Stimulated activated CD4-positive, alpha-beta T cell treated with anti-CD3 and anti-CD28 coated beads, Interleukin-15, amount 100 ng/mL, for 1 hour (primary cell): Measurements from ENCODE around the gene HTR1E.
"Not testable (repeated sequence)": the region's sequence is repeated elsewhere in the genome, so short reads cannot be mapped to it uniquely, and the experiment has no call there.

Source experiments
- DNase-seq, 2 donors: peaks; one replicate each; pipeline ENCODE4 v3.0.0-alpha.2; 2020; ENCODE audit warnings: low read depth in 1 of 2, low spot score in 1 of 2

HTR1E gene, protein sequence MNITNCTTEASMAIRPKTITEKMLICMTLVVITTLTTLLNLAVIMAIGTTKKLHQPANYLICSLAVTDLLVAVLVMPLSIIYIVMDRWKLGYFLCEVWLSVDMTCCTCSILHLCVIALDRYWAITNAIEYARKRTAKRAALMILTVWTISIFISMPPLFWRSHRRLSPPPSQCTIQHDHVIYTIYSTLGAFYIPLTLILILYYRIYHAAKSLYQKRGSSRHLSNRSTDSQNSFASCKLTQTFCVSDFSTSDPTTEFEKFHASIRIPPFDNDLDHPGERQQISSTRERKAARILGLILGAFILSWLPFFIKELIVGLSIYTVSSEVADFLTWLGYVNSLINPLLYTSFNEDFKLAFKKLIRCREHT

DNA sequence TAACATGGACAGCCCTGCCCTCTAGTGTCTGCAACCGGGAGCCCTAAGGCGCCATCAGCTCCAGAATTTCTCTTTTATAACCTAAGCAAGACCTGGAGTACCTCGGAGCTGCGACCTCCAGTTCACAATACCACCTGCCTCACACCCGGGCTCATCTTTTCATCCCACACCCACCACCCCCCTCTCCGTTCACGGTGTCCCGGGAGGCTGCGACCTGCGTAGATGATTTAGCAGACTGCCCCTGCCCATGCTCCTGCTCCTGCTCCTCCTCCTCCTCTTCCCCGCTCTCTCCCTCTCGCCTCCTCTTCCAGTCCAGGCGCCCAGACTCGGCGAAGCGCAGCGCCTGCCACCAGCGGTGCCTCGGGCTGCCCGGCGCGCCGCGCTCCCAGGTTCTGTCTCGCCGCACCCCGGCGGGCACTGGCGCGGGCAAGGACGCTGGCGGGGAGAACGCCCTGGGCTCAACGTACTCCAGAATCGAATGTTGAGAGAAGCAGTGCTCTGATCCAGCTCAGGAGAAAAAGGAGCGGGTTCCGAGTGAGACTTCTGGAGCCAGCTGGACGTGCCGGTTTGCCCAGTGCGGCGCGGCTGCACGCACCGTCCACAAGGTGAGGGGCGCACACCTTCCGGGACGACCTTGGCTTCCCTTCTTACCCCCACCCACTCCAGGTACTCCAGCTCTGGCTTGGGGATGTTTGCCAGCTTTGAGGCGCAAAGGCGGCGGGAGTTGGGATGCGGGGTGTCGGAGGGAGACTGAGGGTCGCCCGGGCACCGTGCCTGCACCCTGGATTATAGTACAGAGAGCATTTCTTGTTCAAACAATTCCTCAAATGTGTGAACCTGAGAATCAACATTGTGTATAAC is at the start of gene HTR1E:
HTR1E (plus strand) TSS at position 310 of the 861 bp plus-strand sequence. CDS start 77,807 bp downstream, outside the sequence.
- no peak for DNase-seq

DNA sequence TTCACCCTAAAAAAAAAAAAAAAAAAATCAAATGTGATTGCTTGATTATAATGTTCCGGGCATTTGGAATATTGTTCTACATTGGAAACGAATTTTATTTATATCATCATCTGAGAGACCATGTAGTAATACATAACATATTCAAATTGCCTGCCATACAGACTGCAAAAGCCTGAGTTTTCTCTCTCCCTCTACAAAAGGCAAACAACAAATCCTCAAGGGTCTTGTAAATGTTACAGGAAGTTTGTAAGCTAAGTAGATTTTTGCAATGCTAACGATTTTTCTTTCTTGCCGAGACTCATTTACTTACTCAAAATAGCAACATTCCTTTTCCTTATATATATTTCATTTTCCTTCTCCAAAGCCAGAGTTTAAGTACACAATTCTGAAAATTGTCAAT is 49.0 kb upstream of the HTR1E start:
- no peak for DNase-seq

DNA sequence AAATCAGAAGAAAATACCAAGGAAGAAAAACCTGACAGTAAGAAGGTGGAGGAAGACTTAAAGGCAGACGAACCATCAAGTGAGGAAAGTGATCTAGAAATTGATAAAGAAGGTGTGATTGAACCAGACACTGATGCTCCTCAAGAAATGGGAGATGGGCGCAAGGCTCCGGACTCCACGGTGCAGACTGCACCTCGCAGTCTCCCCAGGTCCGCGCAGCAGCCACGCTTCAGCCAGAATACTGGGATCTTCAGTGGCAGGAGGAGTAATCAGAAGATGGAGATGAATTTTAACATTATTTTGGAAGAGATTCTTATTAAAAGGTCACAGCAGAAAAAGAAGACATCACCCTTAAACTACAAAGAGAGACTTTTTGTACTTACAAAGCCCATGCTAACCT is 40.1 kb upstream of the HTR1E start:
- not testable (repeated sequence) for DNase-seq

DNA sequence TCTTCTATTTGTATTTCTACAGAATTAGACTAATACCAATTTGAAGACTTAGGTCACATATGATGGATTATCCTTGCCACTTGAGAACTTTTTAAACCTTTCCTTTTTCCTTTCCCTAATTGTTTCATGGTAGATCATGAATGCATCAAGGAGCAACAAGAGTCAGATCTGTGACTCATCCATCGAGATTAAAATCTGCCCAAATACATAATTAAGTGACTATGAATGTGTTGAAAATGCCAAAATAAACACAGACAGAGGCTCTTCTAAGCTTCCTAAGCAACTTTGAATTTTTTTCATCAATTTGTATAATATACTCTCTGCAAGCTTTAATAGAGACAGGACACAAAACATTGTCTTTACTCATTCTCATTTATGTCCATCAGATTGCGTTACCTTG is 23.5 kb upstream of the HTR1E start:
- no peak for DNase-seq

DNA sequence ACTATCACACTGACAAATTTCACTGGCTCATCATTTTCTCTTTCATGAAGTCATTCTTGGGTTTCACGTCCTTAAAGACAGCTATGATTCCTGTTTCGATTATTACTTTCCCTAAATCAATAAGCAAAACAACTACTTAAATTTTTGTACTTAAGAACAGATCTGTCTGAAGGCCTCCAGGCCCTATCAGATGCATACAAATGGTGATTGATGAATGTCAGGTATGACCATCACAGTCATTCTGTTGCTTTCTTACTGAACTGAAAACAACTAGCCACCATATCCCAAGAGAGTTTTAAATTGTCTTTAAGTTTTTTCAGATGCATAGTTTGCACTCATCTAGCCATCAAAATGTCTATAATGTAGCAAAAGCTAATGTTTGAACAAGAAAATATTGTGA is 20.9 kb upstream of the HTR1E start:
- DNase-seq = no peak

DNA sequence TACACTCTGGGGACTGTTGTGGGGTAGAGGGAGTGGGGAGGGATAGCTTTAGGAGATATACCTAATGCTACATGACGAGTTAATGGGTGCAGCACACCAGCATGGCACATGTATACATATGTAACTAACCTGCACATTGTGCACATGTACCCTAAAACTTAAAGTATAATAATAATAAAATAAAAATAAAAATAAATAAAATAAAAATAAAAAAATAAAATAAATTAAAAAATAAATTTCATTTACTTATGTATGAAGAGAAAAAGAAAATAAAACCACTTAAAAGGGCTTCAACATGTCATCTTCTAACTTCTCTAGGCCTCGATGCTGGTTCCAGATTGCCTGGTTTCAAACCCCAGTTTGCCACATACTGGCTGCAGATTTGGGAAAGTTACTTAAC is 10.2 kb upstream of the HTR1E start:
- not testable (repeated sequence) for DNase-seq

DNA sequence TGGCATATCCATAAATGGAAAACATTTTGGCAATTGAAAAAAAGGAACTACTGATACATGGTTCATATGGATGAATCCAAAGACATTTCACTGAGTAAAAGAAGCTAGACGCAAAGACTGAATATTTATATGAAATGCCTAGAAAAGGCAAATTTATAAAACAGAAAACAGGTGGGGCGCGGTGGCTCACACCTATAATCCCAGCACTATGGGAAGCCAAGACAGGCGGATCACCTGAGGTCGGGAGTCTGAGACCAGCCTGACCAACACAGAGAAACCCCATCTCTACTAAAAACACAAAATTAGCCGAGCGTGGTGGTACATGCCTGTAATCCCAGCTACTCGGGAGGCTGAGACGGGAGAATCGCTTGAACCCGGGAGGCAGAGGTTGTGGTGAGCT is 9.5 kb upstream of the HTR1E start:
- DNase-seq = not testable (repeated sequence)

DNA sequence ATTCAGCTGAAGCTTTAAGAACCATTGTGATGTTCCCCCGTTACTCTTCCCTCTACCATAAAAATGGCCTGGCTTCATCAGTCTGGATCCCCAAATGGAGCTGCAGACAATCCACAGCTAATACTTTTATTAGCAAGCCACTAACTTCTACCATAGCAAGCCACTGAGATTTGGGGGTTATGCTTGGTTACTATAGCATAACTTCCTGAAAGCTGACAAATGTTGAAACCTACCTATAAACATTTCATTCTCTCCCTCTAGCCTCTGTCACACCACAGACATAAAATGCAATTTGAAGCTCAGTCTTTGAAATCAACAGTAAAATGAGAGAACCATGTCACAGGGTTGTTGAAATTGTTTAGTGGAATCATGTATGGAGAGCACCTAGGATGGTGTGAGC is 3.0 kb upstream of the HTR1E start:
- DNase-seq = no peak

DNA sequence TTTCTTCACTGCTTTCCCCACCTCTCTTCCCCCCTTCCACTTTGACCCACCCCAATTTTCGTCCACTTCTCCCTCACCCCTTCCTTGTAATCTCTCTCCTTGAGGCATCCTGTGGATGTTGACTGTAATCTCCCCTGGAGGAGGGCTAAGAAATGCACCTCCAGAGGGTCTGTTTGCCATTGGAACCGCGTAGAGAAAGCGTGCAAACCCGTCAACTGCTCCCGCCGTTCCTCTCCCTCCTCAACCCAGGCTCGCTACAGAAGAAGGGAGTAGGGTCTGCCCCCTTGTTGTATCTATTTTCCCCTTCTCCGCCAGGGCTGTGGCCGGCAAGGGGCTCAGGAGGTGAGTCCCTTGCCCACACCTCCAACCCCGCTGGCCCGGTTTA is 502 bp upstream of the HTR1E start:
- DNase-seq = no peak

DNA sequence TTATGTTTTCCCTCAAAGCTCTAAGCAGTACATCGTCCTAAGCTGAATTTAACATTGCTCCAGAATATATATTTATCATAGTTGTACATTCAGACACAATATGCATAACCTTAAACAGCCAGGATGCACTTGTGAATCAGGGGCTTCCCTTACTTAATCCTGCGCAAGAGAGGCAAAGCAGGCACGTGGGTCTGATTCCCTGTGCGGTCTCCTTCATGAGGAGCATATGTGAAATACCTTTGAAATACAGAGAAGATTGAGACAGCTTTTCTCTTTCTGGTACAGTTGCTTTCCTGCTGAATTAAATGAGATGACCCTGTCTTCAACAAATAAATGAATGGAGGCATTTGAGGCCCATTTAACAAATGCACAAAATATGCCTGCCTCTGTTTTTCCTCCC is 1.5 kb downstream of the HTR1E start:
- DNase-seq = no peak

DNA sequence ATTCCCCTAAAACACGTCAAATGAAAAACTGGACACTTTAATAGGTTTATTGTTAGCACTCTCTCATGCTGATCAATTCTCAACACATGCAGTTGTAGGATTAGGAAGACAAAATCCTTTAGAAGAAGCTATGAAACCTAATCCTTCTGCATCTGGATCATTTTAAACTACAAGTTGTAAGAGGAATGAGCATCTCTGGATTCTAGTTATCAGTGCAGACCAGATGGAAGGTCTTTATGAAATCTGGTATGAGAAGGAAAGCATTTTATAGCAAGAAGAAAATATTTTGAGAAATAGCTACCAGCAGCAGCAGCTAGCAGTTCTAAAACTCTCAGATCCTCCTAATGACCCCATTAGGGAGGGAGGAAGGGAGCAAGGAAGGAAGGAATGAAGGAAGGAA is 4.1 kb downstream of the HTR1E start:
- no peak for DNase-seq

DNA sequence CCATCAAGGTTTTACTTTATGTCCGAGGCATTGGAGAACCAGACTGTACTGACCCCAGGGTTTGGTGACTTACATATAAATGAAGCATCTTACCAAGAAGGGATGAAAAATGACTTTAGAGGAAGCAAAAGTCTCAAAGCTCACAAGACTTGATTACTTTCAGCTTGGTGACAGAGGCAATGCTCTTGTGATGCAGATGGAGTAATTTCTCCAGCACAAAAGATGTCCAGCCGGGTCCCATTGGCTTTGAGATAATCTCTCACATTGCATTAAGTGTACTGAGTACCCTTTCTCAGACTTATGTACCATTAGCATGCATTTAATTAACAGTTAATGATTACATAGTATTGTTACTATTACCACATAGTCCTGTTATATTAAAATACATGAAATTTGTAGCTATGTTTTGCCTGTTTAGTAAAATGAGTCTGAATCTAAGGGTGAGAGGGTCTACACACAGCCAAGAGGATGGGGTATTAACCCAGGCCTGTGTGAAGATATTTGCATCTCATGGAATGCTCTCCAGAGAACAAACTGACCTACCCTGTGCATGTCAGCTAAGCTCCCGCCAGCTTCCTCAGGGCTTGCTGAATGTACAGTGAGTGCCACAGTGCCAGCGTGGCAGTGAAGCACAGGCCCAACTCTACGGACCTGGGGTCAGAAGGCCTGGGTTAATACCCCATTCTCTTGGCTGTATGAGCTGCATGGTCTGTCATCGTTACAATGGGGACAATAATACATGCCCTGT is 5.6 kb downstream of the HTR1E start:
- no peak for DNase-seq

DNA sequence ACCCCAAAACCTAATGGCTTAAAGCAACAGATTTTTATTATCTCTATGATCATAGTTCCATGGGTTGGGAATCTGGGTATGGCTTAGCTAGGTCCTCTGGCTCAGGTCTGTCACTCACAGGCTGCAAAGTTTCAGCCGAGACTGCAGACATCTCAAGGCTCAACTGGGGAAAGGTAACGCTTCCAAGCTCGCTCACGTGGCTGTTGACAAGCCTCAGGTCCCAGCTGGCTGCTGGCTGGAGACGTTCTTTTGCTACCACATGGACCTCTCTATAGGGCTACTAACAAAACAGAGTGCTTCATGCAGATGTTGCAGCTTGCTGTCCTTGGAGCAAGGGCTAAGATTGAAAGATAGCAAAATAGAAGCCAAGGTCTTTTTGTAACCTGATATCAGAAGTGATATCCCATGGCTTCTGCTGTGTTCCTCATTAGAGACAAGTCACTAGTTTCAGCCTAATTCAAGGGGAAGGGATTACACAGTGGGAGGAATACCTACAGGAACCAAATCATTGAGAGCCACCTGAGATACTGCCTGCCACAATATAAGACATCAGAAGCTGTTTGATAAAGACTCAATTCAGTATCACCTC is 6.6 kb downstream of the HTR1E start:
- DNase-seq = no peak

DNA sequence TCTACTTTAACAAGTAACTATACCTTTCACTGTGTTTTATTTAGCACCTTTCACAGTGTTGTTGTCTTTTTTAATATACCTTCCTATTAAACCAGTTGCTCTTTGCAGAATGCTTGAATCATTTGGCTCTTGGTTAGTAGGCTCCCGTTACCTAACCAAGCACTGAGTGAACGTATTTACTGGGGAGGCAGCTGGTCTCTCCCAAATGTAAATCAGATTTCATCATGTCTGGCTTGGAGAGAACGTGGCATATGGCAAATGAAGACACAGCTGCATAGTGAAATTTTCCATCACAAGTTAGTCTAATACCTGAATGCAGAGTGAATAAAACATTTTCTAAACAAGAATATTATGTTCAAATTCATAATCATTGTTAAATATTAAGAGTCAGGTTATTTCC is 12.4 kb downstream of the HTR1E start:
- no peak for DNase-seq

DNA sequence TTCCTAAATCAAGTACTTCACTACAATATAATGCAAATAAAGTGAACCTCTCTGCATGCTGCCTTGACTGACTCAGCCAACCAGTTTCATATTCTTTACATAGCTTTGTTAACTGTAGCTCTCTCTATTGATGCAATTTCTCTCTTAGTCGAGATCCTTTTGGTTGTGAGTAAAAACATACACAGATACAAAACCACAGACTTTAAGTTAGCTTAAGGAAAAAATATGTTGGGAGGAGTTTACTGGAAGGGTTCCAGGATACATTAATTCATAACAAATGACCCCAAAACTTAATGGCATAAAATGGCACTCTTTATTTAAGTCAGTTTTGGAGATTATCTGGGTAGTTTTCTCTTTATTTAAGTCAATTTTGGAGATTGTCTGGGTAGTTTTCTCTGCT is 15.7 kb downstream of the HTR1E start:
- no peak for DNase-seq

DNA sequence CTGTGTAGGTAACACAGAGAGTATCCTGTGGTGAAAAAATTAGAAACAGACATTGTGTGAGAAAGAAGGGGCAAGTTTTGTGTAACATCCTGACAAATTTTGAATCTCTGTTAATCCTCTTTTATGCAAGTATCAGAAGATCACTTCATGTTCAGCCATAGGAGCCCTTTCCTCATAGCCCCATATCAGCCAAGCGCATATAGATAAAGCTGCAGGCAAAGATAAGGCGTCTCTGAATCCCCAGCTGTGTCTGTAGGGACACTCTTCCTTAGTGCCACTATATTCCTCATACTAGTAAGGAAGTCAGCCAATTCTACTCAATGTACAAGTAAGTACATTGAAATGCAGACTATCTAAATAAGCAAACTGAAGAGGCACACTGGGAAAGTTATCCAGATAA is 22.3 kb downstream of the HTR1E start:
- no peak for DNase-seq

DNA sequence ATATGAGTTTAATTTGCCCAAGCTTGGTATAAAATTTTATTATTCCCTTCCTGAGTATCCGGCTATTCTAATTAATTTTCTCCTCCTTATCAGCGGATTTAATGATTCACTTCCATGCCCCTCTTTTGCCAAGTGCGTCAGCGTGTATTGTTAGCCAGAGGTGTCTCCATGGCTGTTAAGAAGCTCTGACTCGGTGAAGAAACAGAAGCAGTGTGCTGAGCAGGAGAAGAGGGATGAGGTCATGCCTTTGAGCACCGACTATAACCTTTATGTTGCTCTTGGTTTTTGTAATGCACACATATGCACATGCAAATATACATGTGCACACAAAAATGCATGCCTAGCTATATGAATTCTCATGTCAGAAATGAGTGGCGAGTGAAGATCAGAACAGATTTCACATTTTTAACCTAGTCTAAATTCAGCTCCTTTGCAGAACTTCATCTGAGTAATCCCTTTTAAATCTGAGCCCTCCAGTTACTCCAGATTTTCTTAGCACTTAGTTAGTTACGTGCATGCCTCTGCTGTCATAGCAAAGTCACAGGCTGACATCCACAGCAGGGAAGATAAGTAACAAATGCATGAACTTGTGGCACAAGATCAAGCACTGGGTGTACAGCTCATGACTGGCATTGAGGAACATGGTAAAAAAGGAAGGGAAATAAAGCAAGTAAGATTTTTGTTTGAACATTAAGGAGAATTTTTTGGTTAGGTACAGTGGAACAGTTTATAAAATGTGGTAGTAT is 24.3 kb downstream of the HTR1E start:
- no peak for DNase-seq

DNA sequence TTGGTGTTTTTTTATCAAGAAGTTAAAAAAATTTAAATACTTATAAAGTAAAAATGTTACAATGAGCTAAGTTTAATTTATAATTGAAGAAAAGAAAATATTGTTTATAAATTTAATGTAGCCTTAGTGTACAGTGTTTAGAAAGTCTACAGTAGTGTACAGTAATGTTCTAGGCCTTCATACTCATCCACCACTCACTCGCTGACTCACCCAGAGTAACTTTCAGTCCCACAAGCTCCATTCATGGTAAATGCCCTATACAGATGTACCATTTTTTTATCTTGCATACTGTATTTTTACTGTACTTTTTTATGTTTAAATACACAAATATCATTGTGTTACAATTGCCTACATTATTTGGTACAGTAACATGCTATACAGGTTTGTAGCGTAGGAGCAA is 26.0 kb downstream of the HTR1E start:
- DNase-seq = no peak

DNA sequence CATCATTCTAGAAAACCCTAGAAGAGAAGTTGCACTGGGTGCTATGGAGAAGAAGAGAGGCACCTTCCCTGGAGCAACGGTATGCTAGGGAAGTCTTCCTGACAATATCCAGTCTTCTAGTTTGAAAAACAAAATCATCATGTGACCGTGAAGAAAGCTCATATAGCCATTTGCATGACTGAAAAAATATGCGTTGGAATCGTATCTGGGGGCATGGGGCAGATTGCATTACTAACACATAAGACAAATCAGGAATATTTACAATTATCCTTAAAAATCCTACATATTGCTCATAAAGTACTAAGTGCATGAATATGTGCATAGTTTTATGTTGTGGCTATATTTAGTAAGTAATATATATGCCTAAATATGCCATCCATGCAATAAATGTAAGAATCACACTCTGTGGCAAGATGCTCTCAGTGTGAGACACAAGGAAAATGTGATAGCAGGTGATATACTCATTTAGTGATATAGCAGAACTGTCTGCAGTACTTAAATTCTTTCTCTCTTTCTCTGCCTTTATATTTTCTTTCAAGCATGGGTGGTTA is 26.8 kb downstream of the HTR1E start:
- no peak for DNase-seq

DNA sequence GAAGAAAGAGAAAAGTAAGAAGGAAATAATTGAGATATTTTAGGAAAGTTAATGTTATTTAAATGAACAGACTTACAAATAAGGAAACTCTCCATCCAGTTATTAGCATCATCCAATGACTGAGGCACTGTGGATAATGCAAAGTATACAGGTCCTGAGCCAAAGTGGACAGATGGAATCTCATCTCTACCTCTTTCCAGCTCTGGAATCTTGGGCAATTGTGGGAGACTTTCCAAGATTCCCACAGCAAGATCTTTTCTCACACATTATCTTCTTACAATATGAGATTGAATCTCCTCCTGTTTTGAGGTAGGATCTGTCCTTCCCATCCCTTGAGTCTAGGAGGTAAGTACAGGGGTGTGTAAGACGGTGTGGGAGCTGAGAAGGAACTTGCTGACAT is 28.9 kb downstream of the HTR1E start:
- DNase-seq = no peak
